Cardiac septum (tissue), 1 donor: ENCODE measurements around the gene LRRC46. TPM values are rescaled to one million over a fixed set of nuclear protein-coding genes. Genes with fewer than 3 reads are reported as not detected.

Experiments used
- DNase-seq: peaks from one replicate; pipeline ENCODE4 v3.0.0-alpha.2; 2020; ENCODE audit warnings: low spot score
- intact Hi-C: fragments of 100-400 bp; cut with DNase I; formaldehyde crosslinking; loops from one replicate; pipeline ENCODE4 v1.14.0; 2022
- total RNA-seq: library from RNA; stranded (reverse); fragmentation: NEBNext Ultra II Directional; extraction: Animal tissue kit (Norgen Biotek cat#: 25700); gene quantifications from one replicate; pipeline ENCODE4 v1.2.1, GENCODE V29; 2021
- donor health status: DM: no; HTN: no; CAD: no.

LRRC46 gene
- total RNA-seq, 1 donor from 2014 or later, result 0.27 TPM

DNA sequence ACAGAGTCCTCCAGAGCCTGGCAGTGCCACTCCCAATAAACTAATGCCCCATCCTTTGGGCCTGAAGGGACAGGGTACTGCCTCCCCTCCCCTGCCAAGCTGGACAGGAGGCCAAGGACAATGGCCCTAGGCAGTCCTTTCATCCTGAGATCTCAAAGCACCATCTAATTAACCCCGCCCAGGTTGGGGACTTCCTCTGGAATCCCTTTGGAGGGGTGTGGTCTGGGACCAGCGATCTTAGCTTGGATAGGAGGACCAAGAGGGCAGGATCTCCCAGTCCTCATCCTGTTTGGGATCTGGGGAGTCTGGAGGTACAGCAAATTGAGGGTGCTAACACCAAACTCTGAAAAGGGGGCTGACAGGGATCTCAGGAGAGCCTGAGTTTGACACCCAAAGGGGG lies 37.6 kb downstream of the LRRC46 start:
- intact Hi-C loops, result no loop called here
- DNase-seq, result no peak

- intact Hi-C loops, result no loop called here
- DNase-seq, result no peak
Observed at GRCh38 chr17:47870056-47870455, 38.6 kb downstream of the LRRC46 start.

DNA sequence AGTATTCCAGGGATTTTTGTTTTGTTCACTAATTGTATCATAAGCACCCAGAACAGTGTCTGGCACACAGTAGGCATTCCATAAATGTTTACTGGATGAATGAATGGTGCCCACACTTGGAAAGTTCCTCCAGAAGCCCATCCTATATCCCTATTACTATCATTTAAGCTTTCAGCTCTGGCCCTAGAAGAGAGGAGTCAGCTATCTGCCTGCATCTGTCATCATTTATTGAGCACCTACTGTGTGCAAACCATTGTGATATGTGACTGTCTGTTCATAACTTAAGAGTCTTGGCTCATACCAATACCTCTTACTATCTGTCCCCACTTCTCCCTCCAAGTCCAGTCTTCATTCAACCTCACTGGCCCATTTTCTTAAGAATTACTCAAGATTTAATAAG lies 39.6 kb downstream of the LRRC46 start:
- DNase-seq, result no peak
- intact Hi-C loops, result no loop called here

DNA sequence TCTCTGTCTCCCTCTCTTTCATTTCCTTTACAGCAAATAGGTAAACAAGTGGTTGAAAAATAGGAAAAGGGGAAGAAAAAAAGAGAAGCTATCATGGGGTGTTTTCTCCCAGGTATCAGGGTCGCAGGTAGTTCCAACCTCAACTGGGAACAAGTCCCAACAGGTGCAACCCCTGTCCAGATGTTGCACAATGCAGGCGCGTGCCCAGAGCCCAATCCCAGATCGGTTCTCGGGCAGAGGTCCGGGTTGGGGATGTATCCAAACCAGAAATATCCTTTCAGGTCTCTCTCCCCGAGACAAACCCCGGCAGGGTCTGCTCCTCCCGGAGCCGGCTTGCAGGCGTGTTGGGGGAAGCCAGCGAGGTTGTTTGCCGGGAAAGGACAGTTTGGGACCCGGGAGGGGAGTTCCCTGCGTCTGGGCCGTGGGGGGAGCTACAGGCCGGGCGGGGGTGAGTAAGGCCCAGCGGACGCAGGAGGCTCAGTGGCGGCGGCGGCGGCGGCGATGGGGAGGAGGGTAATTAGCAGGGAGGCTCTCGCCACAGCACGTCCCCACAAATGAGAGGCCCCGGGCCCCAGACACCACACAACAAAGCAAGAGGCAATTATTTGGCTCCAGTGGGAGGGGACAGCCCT lies 40.7 kb downstream of the LRRC46 start:
- DNase-seq, result no peak
- intact Hi-C loops, result no loop called here

GRCh38 chr17:47872651-47873161 lies 41.2 kb downstream of the LRRC46 start:
- intact Hi-C loops, result no loop called here
- no peak for DNase-seq

DNA sequence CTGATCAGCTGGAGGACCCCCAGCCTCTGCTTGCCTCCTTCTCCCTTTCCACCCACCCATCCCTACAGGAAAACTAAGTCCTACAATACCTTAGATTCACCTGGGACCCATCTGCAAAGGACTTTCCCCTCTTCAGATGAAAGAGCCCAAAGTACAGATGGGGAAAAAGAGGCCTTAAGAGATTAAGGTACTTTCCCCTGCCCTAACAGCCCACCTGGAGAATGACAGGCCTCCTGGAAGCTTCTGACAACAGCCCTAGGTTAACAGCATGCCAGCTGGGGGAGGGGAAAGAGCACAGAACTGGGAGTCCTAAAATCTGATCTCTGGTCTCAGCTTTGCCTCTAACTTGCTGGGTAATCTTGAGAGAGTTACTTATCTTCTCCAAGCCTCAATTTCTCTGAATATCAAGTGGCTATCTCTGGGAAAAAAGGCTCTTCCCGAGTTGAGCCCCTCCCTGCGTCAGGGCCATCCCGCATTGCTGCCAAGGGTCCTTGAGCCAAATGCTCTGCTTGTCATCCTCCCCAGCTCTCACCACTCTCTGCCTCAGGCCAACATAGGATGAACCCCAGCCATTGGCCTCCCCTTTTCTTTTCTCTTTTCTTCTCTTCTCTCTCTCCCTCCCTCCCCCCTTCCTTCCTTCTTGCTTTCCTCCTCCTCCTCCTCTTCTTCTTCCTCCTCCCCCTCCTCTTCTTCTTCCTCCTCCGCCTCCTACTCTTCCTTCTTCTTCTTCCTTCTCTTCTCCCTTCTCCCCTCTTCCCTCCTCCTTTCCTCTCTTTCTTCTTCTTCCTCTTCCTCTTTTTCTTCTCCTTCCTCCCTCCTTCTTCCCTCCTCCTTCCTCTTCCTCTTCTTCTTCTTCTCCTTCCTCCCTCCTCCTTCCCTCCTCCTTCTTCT lies 42.0 kb downstream of the LRRC46 start:
- no peak for DNase-seq
- intact Hi-C loops, result no loop called here

DNA sequence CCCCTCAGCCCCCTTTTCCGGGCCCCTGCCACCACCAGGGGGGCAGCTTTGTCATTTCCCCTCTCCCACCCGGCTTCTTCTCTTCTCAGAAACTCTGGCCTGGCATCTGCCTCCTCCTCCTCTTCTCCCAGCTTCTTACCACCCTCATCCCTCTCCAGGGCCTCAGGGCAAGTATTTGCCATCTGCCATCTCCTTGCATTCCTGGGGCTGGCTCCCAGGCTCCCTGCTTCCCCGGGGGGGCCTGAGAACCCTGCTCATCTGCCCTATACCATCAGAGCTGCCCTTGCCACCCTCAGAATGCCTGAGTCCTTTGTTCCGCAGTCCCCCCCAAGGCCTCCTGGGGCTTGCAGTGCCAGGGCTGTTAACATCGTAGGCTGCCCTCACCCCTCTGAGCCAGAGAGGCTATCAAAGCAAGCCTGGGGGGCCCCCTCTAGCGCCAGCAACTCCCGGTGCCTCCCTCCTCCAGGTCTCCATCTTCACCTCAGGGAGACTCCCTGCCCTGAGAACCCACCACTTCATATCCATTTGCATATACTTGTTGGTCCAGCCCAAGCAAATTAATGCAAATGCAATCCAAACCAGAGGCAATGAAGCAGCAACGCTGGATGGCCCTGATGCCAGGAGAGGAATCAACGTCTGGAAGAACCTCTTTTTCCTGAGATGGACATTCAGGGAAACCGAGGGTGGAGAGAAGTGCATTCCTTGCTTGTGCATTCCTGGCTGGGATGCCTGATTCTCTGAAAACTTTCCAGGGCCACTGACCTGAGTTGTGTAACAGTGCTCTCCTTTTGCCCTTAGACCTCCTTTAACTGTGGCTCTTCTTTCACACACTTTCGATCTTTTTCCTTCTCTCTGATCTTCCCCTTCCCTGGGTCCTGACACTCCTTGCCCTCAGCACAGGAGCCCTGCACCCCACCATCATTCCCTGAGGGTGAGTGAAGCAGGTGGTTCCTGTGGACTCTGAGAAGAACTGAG lies 43.8 kb downstream of the LRRC46 start:
- intact Hi-C loops, result no loop called here
- no peak for DNase-seq

DNA sequence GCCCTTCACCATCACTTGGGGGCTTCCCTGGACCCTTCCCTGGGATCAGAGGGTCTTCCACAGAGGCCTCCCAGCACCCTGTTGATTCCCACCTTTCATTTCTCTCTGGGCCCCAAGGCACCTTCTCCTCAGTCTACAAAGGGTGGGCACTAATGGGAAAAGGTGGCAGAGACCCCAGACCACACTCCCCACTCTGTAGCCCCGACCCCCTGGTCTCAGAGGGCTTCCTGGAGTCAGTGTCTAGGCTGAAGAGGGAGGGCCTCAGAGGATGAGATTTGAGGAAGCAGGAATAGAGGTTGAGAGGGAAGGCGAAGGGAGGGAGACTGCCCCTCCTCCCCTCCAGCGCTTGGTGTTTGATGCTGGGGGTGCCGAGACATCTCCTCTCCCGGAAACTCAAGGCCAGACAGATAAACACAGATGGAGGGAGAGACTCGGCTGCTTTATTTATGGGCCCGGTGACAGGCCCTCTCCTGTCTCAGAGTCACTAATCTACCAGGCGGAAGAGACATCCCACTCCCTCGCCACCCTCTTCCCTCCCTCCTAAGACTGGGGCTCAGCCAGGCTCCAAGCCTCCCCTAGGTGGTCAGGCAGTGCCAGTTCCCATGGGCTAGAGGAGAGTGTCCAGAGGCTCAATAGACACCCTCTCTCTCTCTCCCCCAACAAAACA lies 46.0 kb downstream of the LRRC46 start:
- intact Hi-C loops, result no loop called here
- no peak for DNase-seq

GRCh38 chr17:47878203-47879027 lies 46.9 kb downstream of the LRRC46 start:
- intact Hi-C loops, result no loop called here
- no peak for DNase-seq

GRCh38 chr17:47879028-47879585 lies 47.6 kb downstream of the LRRC46 start:
- intact Hi-C loops, result no loop called here
- no peak for DNase-seq

- intact Hi-C loops, result no loop called here
- DNase-seq, result no peak
Observed at GRCh38 chr17:47879776-47880454, 48.4 kb downstream of the LRRC46 start.

DNA sequence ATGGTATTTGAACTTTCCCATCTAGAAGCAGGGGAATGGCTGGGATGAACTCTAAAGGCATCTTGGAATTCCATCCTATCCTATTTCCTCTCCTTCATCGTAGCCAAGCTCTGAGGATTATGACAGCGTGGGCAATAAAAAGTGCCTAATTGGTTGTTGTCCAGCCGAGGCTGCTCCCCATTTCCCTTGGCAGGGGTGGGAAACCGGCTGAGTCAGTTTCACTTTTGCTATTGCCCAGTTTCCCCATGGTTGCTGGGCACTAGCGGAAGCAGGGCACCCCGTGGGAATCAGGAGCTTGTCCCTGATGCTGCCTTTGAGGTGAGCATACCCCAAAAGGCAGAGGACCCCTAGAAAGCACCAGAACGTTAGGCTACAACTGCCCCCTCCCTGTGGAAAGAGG lies 50.8 kb downstream of the LRRC46 start:
- intact Hi-C loops, result no loop called here
- no peak for DNase-seq

DNA sequence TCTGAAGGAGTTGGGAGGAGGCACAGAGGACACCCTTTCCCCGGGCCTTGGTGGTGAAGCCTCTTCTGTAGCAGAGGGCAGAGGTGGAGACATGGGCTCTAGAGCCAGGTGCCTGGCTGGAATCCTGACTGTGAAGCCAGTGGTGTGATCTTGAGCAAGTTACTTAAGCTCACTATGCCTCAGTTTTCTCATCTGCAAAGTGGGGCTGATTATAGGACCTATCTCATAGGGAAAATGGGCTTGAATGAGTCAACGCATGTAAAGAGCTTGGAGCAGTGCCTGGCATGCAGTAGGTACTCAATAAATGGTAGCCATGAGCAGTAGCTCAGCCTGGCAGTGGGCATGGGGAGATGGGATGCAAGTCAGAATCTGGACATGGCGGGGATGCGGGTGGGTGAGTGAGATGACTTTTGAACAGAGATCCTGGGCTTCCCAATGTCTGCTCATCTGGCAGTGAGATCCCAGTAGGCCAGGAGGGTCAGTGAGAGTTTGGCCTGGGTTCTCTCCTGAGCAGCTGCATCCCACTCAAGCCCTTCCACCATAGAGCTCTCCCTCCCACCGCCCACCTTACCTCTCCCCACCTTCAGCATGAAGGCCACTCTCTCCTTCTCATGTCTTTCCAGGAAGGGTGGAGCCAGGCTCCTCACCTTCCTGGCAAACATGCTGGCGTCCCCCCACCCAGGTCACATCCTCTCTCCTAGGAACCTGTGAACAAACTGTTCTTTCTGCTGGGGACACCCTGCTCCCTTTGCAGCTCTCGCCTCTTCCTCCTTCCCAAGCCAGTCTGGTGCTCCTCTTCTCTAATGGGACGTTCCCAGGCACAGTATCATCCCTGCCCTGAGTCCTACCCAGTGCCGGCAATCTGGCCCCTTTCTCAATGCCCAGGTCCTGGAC lies 51.5 kb downstream of the LRRC46 start:
- DNase-seq, result no peak
- intact Hi-C loops, result no loop called here

GRCh38 chr17:47883589-47884426 lies 52.3 kb downstream of the LRRC46 start:
- no peak for DNase-seq
- intact Hi-C loops, result no loop called here

GRCh38 chr17:47884427-47884740 lies 52.9 kb downstream of the LRRC46 start:
- DNase-seq, result no peak

More at GRCh38 chr17:47884427-47884740, 52.9 kb downstream of the LRRC46 start:
- intact Hi-C loops, result no loop called here
